AML-193 (cell line): ENCODE data around the gene AMPD2.
"Not testable (repeated sequence)": the region's sequence is repeated elsewhere in the genome, so short reads cannot be mapped to it uniquely, and the experiment has no call there.

Experiments used
- DNase-seq, 2 experiments: peaks; one replicate each; lab custom pipeline; 2025; lab: John Stamatoyannopoulos, UW

AMPD2 gene

DNA sequence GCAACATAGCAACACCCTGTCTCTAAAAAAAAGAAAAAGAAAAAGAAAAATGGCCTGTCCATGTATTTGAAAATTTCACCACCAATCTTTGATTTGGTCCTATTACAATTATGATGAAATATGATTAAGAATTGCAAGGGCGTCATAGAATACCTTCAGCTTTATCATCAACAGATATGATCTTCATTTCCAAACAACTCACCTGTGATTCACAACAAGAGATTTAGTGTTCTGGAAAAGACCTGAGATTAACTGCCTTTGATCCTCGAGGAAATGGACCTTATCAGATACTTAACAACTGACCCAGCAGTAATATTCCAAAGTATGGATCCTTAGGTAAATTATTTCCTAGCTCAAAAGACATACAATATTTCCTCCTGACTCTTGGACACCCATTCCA lies 32.8 kb downstream of the AMPD2 start:
- DNase-seq = no peak

DNA sequence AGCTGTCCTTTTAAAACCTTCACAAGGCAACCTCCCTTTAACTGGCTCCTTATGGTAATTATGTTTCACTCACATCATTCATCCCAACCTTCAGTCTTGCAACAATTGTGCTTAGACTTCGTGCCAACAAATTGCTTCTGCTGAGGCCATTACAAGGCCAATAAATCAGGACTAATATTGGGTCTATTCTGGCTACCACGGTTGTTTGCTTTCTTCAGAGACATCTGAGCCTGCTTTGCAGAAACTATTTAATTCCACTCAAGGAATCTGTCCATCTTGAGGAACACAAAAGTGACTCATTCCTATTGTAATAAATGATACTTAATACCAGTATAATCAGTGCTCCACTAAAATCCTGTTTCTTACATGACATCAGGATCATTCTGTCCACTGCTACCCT lies 33.7 kb downstream of the AMPD2 start:
- DNase-seq = no peak

DNA sequence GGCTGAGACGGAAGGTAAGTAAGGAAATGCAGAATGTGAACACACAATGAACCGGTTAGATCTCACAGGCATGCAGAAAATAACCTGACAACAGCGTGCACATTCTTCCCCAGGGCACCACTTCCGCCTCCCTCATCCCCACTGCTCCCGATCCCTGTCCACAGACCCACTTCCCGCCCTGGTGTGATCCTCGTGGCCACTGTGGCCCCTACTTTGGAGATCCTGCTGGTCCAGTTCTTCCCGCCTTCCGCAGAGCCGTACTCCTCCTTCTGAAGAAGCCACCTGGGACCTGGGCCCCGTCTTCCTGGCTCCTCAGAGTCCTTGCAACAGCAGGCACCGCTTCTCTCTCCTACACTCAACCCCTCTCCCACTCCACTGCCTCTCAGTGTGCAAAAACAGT lies 34.9 kb downstream of the AMPD2 start:
- no peak for DNase-seq

DNA sequence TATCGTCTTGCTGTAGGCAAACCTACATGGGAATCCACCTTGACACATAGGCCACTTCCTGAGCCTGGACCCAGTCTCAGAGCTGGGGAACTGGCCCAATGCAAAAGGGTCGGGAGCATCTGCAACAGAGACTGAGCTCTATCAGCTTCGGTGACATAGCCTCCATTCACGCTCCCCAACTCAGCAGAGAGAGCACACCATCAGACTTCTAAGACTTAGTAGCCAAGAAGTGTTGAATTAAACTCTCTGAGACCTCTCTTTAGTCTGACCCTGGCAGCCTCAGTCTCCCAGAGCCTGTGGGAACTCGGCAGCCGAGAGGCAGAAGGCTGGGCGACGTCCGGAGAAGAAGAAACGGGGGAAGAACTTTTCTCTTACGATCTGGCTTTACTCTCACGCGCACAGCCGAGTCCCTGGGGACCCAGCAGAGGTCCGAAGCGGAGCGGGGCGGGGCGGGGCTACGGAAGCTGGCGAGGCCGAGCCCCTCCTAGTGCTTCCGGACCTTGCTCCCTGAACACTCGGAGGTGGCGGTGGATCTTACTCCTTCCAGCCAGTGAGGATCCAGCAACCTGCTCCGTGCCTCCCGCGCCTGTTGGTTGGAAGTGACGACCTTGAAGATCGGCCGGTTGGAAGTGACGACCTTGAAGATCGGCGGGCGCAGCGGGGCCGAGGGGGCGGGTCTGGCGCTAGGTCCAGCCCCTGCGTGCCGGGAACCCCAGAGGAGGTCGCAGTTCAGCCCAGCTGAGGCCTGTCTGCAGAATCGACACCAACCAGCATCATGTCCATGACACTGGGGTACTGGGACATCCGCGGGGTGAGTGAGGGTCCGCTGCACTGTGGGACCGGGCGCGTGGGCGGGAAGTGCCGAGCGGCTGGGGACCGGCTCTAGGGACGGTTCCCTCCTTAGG lies 36.2 kb downstream of the AMPD2 start, which contains the start of gene GSTM4:
TSS of gene GSTM4 (plus strand) at position 485 of the 905 bp plus-strand sequence. CDS start at position 776, 291 bp downstream.
- peak; percentile 52 to 58 for DNase-seq

DNA sequence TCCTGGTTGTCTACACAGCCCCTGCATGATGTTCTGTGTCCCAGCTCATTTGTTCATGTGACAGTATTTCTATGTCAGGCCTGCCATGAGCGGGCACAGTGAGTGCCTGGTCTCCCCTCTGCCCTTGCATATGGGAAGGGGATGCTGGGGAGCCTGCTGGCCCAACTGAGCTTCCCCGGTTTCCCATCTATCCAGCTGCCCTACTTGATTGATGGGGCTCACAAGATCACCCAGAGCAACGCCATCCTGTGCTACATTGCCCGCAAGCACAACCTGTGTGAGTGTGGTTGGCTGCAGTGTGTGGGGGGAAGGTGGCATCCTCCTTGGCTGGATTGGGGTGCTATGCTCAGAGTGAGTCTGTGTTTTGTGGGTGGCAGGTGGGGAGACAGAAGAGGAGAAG lies 37.8 kb downstream of the AMPD2 start:
- DNase-seq = no peak

DNA sequence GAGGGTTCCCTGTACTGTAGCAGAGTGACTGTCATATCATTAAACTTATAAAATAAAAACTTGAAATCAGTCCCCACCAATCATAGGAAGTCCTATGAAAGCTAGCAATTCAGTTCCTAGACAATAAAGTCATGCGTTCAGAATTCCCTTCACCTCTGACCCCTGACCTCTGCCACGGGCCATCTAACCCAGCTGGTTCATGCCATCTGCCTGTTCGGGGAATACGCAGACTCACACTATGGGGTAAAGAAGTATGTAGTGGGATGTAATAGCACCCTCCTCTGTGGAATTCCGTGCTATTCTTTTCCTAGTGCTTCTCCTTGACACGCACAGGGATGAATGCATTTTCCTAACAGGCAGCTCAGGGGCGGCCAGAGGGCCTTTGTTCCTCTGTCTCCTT lies 38.3 kb downstream of the AMPD2 start:
- no peak for DNase-seq

DNA sequence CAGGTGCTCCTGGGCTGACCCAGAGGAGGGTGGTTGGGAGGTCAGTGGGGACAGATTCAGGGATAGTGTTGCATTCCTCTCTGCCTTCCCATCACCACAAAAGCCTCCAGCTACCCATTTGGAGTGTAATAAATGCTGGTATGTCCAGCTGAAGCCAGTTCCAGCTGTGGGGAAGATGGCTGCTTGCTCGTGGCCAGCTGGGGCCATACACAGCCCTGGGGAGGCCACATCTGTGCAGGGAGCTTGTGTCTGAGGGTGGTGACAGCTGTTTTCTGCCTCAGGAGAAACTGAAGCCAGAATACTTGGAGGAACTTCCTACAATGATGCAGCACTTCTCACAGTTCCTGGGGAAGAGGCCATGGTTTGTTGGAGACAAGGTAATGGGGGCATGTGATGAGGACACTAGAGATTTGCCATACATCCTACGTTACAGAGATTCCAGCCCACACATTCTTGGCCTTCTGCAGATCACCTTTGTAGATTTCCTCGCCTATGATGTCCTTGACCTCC lies 39.0 kb downstream of the AMPD2 start:
- DNase-seq = no peak

DNA sequence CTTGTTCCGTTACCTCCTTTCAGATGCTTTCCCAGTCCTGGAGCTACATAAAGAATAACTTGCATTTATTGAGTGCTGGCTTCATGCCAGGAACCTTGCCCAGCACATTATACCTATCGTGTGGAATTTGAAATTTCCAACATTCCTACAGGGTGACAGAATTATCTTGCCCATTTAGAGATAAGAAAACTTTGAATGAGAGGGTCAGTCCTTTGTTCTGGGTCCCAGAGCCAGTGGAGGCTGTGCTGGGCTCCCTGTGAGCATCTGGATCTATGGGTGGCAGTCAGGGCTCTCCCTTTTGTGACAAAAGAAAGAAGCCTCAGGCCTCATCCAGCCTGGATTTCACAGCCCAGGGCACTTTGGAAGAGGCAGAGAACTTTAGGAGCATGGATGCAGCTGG lies 39.5 kb downstream of the AMPD2 start:
- DNase-seq = no peak

DNA sequence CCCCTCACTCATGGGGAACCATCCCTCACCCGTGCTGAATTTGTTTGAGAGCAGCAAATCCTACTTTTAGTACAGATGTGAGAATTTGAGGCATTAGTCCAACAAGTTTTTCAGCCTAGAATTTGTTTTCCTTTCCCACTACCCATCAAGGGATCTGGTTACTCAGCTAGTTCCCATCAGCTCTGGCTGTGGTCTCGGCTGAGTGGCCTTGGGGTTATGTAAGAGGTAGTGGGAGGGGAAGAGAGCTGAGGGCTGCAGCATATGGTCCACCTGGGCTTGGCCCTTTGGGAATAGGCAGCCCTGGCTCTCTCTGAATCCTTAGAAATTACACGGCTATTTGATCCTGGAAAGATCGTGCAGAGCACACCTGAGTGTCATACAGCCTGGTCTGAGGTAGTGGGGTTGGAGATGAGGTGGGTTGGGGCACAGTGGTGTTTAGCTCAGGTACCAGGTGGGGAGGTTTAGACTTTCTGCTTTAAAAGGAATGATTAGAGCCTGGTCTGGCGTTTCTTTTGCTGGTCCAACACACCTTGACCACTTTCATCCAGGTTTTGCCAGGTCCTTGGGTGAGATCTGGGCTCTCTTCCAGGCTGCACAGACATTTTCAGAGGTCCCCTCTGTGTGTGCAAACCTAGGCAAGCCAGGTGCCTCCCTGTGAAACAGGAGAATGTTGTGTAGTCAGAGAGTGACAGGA lies 40.5 kb downstream of the AMPD2 start:
- no peak for DNase-seq

DNA sequence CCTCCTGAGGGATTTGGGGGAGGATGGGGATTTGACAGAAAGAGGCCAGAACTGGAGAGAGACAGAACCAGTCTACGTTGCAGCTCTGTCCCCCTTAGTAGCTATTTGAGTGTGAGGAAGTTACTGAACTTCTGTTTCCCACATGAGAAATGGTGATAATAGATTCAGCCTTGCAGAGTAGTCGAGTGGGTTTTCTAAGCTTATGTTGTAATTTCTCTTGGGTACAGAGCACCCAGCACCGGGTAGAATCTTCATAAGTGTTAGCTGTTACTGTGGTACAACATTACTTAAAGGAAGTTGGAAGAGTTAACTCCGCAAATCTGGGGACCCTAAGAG lies 41.0 kb downstream of the AMPD2 start:
- not testable (repeated sequence) for DNase-seq

DNA sequence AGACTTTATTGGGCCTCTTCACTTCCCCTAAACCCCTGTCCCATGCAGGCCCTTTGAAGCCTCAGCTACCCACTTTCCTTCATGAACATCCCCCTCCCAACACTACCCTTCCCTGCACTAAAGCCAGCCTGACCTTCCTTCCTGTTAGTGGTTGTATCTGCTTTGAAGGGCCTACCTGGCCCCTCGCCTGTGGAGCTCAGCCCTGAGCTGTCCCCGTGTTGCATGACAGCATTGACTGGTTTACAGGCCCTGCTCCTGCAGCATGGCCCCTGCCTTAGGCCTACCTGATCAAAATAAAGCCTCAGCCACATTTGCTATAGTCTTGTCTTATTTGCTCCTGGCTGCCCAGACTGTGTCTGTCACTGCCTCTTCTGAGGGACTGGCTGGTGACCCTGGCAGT lies 41.8 kb downstream of the AMPD2 start:
- DNase-seq = no peak

DNA sequence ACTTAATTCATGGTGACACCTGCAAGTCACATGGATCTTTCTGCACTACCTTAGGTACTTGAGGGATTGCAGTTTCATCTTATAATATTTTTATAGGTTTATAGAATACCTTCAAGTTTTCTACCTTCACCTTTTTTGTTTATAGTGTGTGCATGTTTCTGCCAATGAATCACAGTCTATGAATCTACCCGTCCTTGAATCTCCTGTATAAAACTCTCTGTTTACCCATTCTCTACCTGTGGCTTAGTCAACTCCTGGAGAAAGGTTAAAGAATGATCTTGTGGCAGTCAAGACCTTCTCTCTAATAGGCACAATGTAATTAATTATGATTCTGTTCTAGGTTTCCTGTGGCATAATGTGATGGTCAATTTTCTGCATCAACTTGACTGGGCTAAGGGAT lies 45.0 kb downstream of the AMPD2 start:
- no peak for DNase-seq

DNA sequence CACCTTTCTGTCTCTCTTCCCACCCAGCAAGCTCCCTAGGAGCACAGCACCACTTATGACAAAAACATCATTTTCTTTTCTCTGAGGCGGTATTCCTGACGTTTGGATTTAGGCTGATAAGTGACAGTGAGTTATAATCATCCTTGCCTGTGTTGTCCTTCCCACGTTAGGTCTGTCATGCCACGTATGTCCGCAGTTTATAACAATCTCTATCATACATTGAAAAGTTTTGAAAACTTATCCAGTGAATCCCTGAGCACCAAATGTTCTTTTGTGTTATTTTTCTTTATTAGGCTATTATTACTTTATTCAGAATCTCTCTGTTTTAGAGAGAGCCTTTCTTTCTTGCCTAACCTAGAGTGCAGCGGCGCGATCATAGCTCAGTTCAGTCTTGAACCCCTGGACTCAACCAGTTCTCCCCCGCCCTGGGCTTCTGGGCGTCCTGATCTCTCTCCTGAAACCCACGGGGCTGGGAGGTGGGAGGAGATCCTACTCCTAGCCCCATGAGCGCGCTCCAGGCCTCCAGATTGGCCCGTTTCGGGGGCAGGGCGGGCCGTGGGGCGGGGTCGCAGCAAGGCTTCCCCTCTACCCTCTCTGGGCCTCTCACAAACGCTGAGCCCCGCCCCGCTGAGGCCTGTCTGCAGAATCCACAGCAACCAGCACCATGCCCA lies 48.0 kb downstream of the AMPD2 start, which contains the start of gene GSTM2:
TSS of gene GSTM2 (plus strand) at position 606 of the 671 bp plus-strand sequence. CDS start at position 665, 59 bp downstream.
- DNase-seq = peak; percentile 78 to 83

DNA sequence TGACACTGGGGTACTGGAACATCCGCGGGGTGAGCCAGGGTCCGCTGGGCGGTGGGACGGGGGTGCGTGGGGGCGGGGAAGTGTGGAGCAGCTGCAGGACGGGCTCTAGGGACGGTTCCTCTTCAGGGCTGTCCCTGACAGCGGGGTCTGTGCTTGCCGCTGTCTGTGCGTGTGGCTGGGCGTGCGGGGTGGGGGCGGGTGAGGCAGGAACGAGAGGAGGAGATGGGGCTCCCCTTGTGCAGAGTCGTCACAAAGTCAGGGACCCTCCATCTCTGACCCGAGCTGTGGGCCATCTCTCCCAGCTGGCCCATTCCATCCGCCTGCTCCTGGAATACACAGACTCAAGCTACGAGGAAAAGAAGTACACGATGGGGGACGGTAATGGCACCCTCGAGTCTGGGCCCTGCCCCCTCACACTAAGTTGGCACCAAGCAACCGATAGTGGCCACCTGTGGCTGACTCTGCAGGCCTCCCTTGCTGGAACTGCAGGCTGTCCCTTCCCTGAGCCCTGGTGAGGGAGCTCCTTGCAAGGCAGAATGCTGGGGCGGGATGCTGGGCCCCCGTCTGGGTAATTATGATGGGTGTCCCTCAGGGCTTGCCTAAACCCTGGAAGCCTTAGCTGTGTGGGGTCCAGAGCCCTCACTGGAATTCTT lies 48.6 kb downstream of the AMPD2 start:
- no peak for DNase-seq

DNA sequence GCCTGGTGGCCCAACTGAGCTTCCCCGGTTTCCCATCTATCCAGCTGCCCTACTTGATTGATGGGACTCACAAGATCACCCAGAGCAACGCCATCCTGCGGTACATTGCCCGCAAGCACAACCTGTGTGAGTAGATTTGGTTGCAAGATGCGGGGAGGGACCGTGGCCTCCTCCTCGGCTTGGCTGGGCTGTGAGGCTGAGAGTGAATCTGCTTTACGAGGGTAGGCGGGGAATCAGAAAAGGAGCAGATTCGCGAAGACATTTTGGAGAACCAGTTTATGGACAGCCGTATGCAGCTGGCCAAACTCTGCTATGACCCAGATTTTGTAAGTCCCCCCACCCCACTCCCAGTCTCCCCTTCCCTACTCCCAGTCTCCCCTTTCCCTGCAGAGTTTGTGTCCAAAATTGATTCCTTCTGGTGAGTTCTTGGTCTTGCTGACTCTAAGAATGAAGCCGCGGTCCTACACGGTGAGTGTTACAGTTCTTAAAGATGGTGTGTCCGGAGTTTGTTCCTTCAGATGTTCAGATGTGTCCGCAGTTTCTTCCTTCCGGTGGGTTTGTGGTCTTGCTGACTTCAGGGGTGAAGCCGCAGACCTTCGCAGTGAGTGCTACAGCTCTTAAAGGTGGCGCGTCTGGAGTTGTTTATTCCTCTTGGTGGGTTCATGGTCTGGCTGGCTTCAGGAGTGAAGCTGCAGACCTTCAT lies 49.8 kb downstream of the AMPD2 start:
- no peak for DNase-seq

DNA sequence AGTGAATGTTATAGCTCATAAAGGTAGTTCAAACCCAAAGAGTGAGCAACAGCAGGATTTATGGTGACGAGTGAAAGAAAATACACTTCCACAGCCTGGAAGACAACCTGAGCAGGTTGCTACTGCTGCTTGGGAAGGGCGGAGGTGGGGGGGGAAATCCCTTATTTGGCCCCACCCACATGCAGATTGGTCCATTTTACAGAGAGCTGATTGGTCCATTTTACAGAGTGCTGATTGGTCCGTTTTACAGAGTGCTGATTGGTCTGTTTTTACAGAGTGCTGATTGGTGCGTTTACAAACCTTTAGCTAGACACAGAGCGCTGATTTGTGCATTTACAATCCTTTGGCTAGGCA lies 50.3 kb downstream of the AMPD2 start:
- not testable (repeated sequence) for DNase-seq

DNA sequence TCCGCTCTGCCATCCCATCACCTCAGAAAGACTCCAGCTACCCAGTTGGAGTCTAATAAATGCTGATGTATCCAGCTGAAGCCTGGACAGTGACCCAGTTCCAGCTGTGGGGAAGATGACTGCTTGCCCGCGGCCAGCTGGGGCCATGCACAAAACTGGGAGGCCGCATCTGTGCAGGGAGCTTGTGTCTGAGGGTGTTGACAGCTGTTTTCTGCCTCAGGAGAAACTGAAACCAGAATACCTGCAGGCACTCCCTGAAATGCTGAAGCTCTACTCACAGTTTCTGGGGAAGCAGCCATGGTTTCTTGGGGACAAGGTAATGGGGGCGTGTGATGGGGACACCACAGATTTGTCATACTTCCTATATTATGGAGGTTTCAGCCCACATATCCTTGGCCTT lies 51.4 kb downstream of the AMPD2 start:
- DNase-seq = no peak

DNA sequence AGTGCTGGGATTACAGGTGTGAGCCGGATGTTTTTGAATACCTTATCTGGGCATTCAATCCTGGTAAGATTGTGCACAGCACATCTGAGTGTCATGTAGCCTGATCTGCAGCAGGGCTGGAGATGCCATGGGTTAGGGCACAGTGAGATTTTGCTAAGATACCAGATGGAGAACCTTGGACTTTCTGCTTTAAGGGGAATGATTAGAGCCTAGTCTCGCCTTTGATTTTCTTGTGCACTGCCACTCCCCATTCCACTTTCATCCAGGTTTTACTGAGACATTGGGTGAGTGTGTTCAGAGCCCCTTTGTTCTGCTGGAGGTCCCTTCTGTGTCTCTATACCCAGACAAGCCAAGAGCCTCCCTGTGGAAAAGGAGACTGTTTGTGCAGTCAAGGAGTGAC lies 54.2 kb downstream of the AMPD2 start:
- not testable (repeated sequence) for DNase-seq

DNA sequence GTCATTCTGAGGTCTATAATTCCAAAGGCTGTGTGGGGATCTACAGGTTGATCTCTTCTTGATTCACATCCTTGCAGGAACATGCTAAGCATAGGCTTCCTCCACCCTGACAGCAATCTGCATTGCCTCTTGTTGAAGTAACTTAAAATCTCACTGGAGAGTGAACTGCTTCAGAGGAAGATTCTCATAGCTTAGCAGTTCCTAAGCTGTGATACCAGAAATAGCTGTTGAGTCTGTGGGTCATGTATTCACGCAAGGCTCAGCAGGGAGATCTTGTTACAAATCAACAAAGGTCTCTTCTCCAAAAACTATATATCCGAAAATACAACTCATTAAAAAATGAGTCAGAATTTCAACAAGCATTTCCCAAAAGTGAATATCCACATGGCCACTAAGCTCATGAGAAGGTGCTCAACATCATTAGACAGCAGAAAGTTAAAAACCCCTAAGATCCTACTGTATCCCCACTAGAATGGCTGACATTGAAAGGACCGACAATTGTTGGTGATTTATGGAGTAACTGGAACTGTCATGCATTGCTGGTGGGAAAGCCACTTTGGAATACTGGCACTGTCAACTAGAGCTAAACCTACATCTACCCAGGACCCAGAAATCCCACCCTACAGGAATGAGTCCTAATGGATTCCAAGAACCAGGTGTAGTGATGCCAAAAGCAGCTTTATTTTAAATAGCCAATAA lies 57.2 kb downstream of the AMPD2 start:
- DNase-seq = not testable (repeated sequence)

DNA sequence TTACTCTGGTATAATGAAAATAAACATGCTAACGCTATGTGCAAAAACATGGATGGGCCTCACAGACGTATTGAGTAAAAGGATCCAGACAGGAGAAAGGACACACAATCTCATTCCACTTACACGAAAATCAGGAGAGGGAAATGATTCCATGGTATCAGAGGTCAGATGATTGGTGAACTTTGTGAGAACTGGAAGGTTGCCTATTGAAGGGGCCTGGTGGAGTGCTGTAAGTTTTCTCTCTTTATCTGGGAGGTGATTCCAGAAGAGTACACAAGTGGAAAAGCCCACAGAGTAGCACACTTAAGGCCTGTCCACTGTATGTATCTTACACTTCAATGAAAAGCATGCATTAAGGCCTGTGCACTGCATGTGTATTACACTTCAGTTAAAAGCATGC lies 57.8 kb downstream of the AMPD2 start:
- no peak for DNase-seq

DNA sequence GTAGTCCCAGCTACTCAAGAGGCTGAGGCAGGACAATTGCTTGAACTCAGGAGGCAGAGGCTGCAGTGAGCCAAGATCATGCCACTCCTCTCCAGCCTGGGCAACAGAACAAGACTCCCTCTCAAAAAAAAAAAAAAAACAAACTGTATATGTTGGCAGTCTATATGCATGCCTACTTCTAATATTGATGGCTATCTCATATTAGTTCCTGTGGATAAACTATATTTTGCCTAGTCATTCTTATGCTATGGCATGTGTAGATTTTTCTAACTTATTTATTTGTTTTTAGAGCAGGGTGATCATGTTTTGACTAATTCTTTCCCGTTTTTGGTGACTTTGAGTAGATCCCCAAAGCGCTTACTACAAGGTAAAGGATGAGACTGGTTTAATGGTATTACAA lies 59.0 kb downstream of the AMPD2 start:
- not testable (repeated sequence) for DNase-seq
